AG04450 (cell line): ENCODE data around the gene POU3F1. TPM values are rescaled to one million over a fixed set of nuclear protein-coding genes. Genes with fewer than 3 reads are reported as not detected.

Experiments
- CTCF ChIA-PET: fragments of 300-600, 350-600 bp; formaldehyde crosslinking; extraction: SDS; loops from one replicate; lab custom pipeline; 2022; ENCODE audit warnings: antibody characterized with exemption, inconsistent platforms; lab: Charles Lee
- POLR2A ChIA-PET: fragments of 350-600 bp; formaldehyde crosslinking; extraction: SDS; loops from one replicate; lab custom pipeline; 2021; ENCODE audit warnings: antibody characterized with exemption, inconsistent platforms; lab: Yijun Ruan, JAX
- DNase-seq: peaks from one replicate; pipeline ENCODE4 v3.0.0-alpha.2; 2011; ENCODE audit warnings: low read depth, low spot score
- H3K27ac ChIP-seq: one replicate; pipeline ENCODE4 v1.5.1; 2012; ENCODE audit warnings: low read depth, low read length, control low read depth
- H3K27me3 ChIP-seq: one replicate; pipeline ENCODE4 v1.6.0; 2012; ENCODE audit warnings: low read length; ENCODE audit not compliant: control insufficient read depth, insufficient read depth
- H3K4me3 ChIP-seq: 2 replicates; pipeline ENCODE4 v1.5.1; 2011; ENCODE audit warnings: mild to moderate bottlenecking, low read depth, low read length, control low read depth
- H3K9me3 ChIP-seq: 2 replicates; pipeline ENCODE4 v1.5.1; 2012; ENCODE audit warnings: low read length; ENCODE audit not compliant: control insufficient read depth, insufficient read depth
- CTCF ChIP-seq: IDR thresholded peaks from 2 replicates; pipeline ENCODE4 v1.5.1; 2011; ENCODE audit warnings: low read depth, low read length, control low read depth, inconsistent platforms
- polyA plus RNA-seq: library from polyadenylated mRNA; depleted of rRNA; stranded (reverse); fragments of >200 nt; gene quantifications from 2 replicates; pipeline ENCODE4 v1.2.3, GENCODE V29; 2011

Gene POU3F1
- polyA plus RNA-seq, 1 experiment = not detected

- ChIA-PET POLR2A (no interaction called here), CTCF (interaction anchor here (1.6 kb wide), 1 partner anchor 11 kb away, joined by 4 read pairs; no protein-coding TSS in a partner anchor)
- TF ChIP-seq CTCF = no peak
- Histone ChIP-seq H3K9me3 (peaks cover 3% of the 10 kb centered on the region; the same call in 1 of the 2 replicates), H3K27me3 (no peaks in the 10 kb centered on the region), H3K4me3 (no peak overlapping the region), H3K27ac (no peak overlapping the region)
- no peak for DNase-seq
These were observed 13.9 kb upstream of the POU3F1 start for GRCh38 chr1:38060498-38060897.

DNA sequence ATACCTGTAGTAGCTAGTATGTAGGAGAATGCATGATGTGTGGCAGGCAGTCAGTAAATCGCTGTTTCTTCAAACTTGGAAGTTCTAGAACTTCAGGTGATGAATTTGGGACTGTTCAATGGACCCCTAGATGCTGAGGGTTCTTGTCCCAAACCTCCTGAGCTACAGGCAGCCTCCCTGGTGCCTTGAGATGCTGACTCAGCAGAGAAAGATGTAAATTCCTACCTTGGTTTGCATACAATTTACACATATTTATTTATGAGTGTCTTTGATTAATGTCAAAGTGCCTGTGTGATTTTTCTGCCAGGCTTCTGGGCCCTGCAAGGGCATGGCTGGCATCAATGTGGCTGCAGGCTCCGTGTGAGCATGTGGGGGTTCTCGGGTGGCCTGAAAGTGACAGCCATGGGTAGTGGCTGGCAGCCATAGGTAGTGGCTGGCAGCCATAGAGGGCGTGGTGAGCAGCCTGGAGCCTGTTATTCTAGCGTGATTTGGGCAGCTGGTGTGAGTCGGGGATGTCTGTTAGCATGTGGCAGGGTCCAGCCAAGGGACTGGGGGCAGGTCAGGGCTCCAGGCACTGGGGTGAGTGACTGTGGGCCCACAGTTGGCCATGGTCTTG is 13.2 kb upstream of the POU3F1 start:
- no peak overlapping the region for H3K4me3 ChIP-seq
- POLR2A ChIA-PET = no interaction called here
- CTCF ChIA-PET = interaction anchor here (1.6 kb wide), 1 partner anchor 12 kb away, joined by 4 read pairs; no protein-coding TSS in a partner anchor
- H3K9me3 ChIP-seq = peaks cover 3% of the 10 kb centered on the region; the same call in 1 of the 2 replicates
- TF ChIP-seq CTCF = no peak
- H3K27ac ChIP-seq = no peak overlapping the region
- H3K27me3 ChIP-seq = peaks cover 4% of the 10 kb centered on the region
- DNase-seq = no peak

DNA sequence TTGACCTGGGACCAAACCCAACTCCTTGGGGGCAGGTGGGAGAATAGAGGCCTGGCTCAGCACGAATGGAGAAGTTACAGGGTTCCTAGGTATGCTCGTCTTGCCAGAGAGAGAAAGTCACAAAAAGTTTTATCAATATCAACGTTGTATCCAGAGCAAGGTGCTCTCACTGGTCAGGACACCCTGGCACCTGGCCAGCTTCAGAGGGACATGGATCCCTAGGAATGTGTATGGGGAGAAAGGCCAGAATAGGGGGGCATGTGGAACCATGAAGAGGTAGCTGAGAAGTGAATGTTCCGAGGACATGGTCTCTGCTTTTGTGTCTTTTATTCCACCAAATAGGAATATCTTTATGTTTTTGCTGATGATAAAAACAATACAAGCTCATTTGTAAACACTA is 9.4 kb upstream of the POU3F1 start:
- no peak overlapping the region for H3K4me3 ChIP-seq
- ChIA-PET CTCF (no interaction called here), POLR2A (no interaction called here)
- DNase-seq = no peak
- peaks cover 24% of the 10 kb centered on the region for H3K27me3 ChIP-seq
- no peak overlapping the region for H3K27ac ChIP-seq
- no peak for TF ChIP-seq CTCF
- H3K9me3 ChIP-seq = no peaks in the 10 kb centered on the region

GRCh38 chr1:38055398-38055797 is 8.8 kb upstream of the POU3F1 start:
- H3K27ac ChIP-seq = no peak overlapping the region
- no peaks in the 10 kb centered on the region; the same call in 1 of the 2 replicates for H3K9me3 ChIP-seq
- DNase-seq = no peak
- ChIA-PET CTCF (no interaction called here), POLR2A (no interaction called here)
- H3K4me3 ChIP-seq = no peak overlapping the region
- TF ChIP-seq CTCF = no peak
- peaks cover 26% of the 10 kb centered on the region for H3K27me3 ChIP-seq

DNA sequence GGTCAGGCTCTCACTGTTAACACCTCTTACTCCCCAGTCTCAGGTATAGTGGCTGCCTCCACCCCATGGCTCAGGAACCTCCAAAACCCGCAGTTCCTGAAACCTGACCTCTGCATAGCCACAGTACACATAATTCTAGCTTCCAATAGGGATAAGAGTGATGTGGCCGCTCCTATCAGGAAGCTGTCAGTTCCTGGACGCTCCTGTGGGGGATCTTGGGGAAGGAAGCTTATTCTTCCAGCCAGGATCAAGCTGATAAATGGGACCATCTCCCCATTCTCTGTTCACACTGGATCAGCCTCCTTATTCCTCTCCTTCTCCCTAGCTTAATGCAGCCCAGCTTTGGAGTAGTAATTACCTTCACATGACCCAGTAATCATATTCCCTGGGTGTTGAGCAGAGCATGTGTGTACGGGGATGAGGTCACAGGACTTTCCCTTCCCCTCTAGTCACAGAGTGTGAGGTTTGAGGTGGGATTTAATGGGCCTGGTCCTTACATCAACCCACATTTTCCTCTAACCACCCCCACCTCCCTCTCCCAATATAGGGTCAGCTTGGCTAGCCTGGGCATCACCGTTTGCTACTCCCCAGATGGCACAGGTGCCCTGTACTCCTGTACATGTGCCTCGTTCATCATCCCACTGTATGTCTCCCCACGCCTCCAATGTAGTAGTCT is 7.0 kb upstream of the POU3F1 start:
- H3K4me3 ChIP-seq = no peak overlapping the region
- CTCF ChIA-PET = interaction anchor here (1.2 kb wide), 1 partner anchor 19 kb away, joined by 3 read pairs; no protein-coding TSS in a partner anchor
- H3K27ac ChIP-seq = no peak overlapping the region
- TF ChIP-seq CTCF = no peak
- no peak for DNase-seq
- POLR2A ChIA-PET = no interaction called here
- H3K27me3 ChIP-seq = peaks cover 37% of the 10 kb centered on the region
- H3K9me3 ChIP-seq = no peaks in the 10 kb centered on the region; the same call in 1 of the 2 replicates
